Measurements from ENCODE around the gene ENHO. TPM values are rescaled to one million over a fixed set of nuclear protein-coding genes. Genes with fewer than 3 reads are reported as not detected.

ENHO gene
- total and polyA plus RNA-seq, 2 experiments from 2014 or later = 13.8 to 19.7 TPM

DNA sequence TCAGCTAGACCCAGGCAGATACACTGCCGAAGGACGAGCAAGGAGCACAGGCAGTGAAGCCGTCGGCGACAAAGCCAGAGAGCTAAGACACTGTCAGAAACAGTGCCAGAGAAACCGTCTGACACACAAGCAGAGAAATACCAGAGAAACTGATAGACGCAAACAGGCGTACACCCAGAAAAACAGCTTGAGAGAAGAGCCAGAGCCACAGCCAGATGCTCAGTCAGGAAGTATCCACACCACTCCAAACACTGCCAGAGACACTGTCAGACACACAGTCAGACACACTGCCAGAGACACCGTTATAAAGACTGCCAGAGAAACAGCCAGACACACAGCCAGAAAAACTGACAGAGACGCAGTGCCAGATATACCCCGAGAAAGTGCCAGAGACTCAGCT, 47.6 kb upstream of the ENHO start:
- peaks cover 22% of the 10 kb centered on the region for H3K4me1 ChIP-seq (ENCODE audit: insufficient read depth)
- H3K27me3 ChIP-seq (ENCODE audit: insufficient read depth) = peaks cover 3% of the 10 kb centered on the region; the same call in 1 of the 2 replicates
- Mint-ChIP-seq H3K9me3 (no peaks in the 10 kb centered on the region; the same call in 2 of the 3 replicates), H3K36me3 (ENCODE audit: low read depth) (no peaks in the 10 kb centered on the region; the same call in 2 of the 3 replicates), H3K27ac (no peak overlapping the region), H3K4me3 (no peak overlapping the region), H3K4me1 (peaks cover 48% of the 10 kb centered on the region), H3K27me3 (ENCODE audit: insufficient read depth, low read depth, poor library complexity) (peaks cover 23% of the 10 kb centered on the region)
- no peaks in the 10 kb centered on the region for H3K36me3 ChIP-seq (ENCODE audit: insufficient read depth)
- no peak overlapping the region for H3K27ac ChIP-seq (ENCODE audit: low read depth)
- no peak overlapping the region for H2AFZ ChIP-seq
- no peak for DNase-seq (ENCODE audit: low spot score)
- no peak for ATAC-seq
- no peaks in the 10 kb centered on the region for H3K79me2 ChIP-seq (replicated peaks; ENCODE audit: insufficient read depth)
- no peaks in the 10 kb centered on the region for H4K20me1 ChIP-seq (replicated peaks; ENCODE audit: insufficient read depth)
- TF ChIP-seq, protein P1, sequence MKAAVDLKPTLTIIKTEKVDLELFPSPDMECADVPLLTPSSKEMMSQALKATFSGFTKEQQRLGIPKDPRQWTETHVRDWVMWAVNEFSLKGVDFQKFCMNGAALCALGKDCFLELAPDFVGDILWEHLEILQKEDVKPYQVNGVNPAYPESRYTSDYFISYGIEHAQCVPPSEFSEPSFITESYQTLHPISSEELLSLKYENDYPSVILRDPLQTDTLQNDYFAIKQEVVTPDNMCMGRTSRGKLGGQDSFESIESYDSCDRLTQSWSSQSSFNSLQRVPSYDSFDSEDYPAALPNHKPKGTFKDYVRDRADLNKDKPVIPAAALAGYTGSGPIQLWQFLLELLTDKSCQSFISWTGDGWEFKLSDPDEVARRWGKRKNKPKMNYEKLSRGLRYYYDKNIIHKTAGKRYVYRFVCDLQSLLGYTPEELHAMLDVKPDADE (IDR thresholded peaks at IDR 0.05) = no peak
- TF ChIP-seq EZH2 (IDR thresholded peaks at IDR 0.05; ENCODE audit: low read depth, unreplicated experiment) (no peak), STAT1 (IDR thresholded peaks at IDR 0.05; ENCODE audit: unreplicated experiment) (no peak), EZH2phosphoT487 (IDR thresholded peaks at IDR 0.05; ENCODE audit: unreplicated experiment) (no peak), ZNF331 (CRISPR knock-in tag; IDR thresholded peaks at IDR 0.05; ENCODE audit: low read depth) (no peak), ZNF114 (CRISPR knock-in tag; IDR thresholded peaks at IDR 0.05) (no peak), REST (IDR thresholded peaks at IDR 0.05; ENCODE audit: unreplicated experiment) (no peak), ZNF462 (CRISPR knock-in tag; IDR thresholded peaks at IDR 0.05) (no peak), POLR2AphosphoS5 (IDR thresholded peaks at IDR 0.05; ENCODE audit: low read depth) (no peak), JUNB (IDR thresholded peaks at IDR 0.05; ENCODE audit: unreplicated experiment) (no peak), CREB1 (CRISPR knock-in tag; IDR thresholded peaks at IDR 0.05; ENCODE audit: low read depth) (no peak), NANOG (IDR thresholded peaks at IDR 0.05; ENCODE audit: borderline replicate concordance) (no peak)
- TF ChIP-seq, protein P2, sequence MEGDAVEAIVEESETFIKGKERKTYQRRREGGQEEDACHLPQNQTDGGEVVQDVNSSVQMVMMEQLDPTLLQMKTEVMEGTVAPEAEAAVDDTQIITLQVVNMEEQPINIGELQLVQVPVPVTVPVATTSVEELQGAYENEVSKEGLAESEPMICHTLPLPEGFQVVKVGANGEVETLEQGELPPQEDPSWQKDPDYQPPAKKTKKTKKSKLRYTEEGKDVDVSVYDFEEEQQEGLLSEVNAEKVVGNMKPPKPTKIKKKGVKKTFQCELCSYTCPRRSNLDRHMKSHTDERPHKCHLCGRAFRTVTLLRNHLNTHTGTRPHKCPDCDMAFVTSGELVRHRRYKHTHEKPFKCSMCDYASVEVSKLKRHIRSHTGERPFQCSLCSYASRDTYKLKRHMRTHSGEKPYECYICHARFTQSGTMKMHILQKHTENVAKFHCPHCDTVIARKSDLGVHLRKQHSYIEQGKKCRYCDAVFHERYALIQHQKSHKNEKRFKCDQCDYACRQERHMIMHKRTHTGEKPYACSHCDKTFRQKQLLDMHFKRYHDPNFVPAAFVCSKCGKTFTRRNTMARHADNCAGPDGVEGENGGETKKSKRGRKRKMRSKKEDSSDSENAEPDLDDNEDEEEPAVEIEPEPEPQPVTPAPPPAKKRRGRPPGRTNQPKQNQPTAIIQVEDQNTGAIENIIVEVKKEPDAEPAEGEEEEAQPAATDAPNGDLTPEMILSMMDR (conservative IDR thresholded peaks at IDR 0.05; ENCODE audit: low read depth in 2 of 2) = no peak
- no peaks in the 10 kb centered on the region for H3F3A ChIP-seq (replicated peaks; ENCODE audit: low read depth)
- no peak overlapping the region for H3K4me2 ChIP-seq
- H3K9me2 ChIP-seq (ENCODE audit: insufficient read depth) = no peaks in the 10 kb centered on the region
- H3K4me3 ChIP-seq = no peak overlapping the region

Measured in GM23338 (cell line).